OCI-LY1 (cell line): ENCODE data around the gene NOX5.

Experiments
- CTCF ChIP-seq: fragments of 200-600 bp; sonication (generic), shearing (Covaris generic); IDR thresholded peaks from 2 replicates; pipeline ENCODE4 v1.5.1; 2017; ENCODE audit warnings: mild to moderate bottlenecking, antibody characterized with exemption, low read length, moderate library complexity, mixed read lengths
- EZH2 ChIP-seq: fragments of 200-600 bp; sonication (generic), shearing (Covaris generic); IDR thresholded peaks from 2 replicates; pipeline ENCODE4 v1.8.0; 2017; ENCODE audit warnings: borderline replicate concordance, mixed run types, mild to moderate bottlenecking, antibody characterized with exemption, low read length, moderate library complexity, mixed read lengths

DNA sequence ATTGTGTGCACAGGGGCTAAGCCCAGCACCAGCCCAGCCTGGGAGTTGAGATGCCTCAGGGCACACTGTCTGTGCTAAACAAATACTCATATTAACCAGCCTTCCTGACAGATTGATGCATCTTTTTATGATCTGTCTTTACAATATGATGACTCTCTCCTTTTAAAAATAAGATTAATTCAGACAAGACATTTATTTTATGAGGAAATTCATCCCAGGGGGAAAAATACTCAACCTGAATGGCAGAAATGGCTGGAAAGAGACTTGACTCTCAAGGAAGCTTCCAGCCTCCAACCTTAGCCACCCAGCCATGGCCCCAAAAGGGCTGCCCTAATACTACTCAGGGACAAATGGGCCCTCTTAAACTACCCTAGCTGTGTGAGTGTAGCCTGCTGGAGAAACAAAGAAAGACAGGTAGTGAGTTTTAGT lies 46.9 kb downstream of the NOX5 start:
- TF ChIP-seq CTCF: no peak
- TF ChIP-seq EZH2: no peak
